GM12878 (cell line): ENCODE results near the gene SPINK8.

Experiments
- BHLHE40 ChIP-seq, 2 experiments: fragments of 450-650 bp in 1 of 2; IDR thresholded peaks; 2 replicates each; pipeline ENCODE4 v1.6.1; 2011 to 2017; ENCODE audit warnings: low read depth in 2 of 2, borderline replicate concordance in 1 of 2, improper control_type of control experiment in 1 of 2, low read length in 1 of 2, mild to moderate bottlenecking in 1 of 2
- CREB1 ChIP-seq: IDR thresholded peaks from 2 replicates; pipeline ENCODE4 v1.6.1; 2012; ENCODE audit warnings: low read depth, mild to moderate bottlenecking, inconsistent platforms
- CUX1 ChIP-seq: IDR thresholded peaks from 2 replicates; pipeline ENCODE4 v1.6.1; 2012; ENCODE audit warnings: improper control_type of control experiment, low read depth, low read length; ENCODE audit not compliant: insufficient replicate concordance
- EGR1 ChIP-seq, 2 experiments: IDR thresholded peaks; 1 replicate in 1 of 2; 2 replicates in 1 of 2; pipeline ENCODE4 v1.6.1; 2011 to 2012; ENCODE audit warnings: low read depth in 2 of 2, low read length in 2 of 2, borderline replicate concordance in 1 of 2, mild to moderate bottlenecking in 1 of 2, moderate library complexity in 1 of 2
- NBN ChIP-seq: fragments of 450-650 bp; IDR thresholded peaks from 2 replicates; pipeline ENCODE4 v1.6.1; 2016
- POLR2A ChIP-seq: IDR thresholded peaks from 2 replicates; pipeline ENCODE4 v1.6.1; 2011; ENCODE audit warnings: low read depth, mild to moderate bottlenecking, low read length
- SMC3 ChIP-seq: IDR thresholded peaks from 2 replicates; pipeline ENCODE4 v1.6.1; 2011; ENCODE audit warnings: low read length, improper control_type of control experiment, borderline replicate concordance

- TF ChIP-seq CUX1 (no peak), SMC3 (no peak), BHLHE40 (IDR thresholded peaks at IDR 0.05; ENCODE audit: borderline replicate concordance in 1 of 2, low read depth in 2 of 2, low read length in 1 of 2) (no peak), NBN (no peak), POLR2A (no peak), EGR1 (IDR thresholded peaks at IDR 0.05; ENCODE audit: borderline replicate concordance in 1 of 2, low read depth in 2 of 2, low read length in 2 of 2) (no peak), CREB1 (no peak)
Observed at GRCh38 chr3:48269592-48269991, 63.9 kb downstream of the SPINK8 start.
